ENCODE measurements around the gene FCER1G. TPM values are rescaled to one million over a fixed set of nuclear protein-coding genes. Genes with fewer than 3 reads are reported as not detected.
A peak's percentile ranks its signal among the peaks of the same experiment; 100 is the strongest.

FCER1G gene
- total RNA-seq, 1 donor from 2014 or later = 1.5 TPM

- peak; percentile 62 for DNase-seq (ENCODE audit: low spot score, unreplicated experiment)
- H3K4me1 Mint-ChIP-seq (ENCODE audit: low read depth) = peaks cover 12% of the 10 kb centered on the region
- peaks cover 12% of the 10 kb centered on the region for H3K9me3 Mint-ChIP-seq (ENCODE audit: low read depth)
- peak within 1 kb of the TSS; percentile 63 for H3K27ac Mint-ChIP-seq
- peak within 1 kb of the TSS; percentile 68 for H3K4me3 Mint-ChIP-seq (ENCODE audit: low read depth)
- no peak for TF ChIP-seq CTCF (IDR thresholded peaks at IDR 0.05; ENCODE audit: unreplicated experiment)
- peaks cover 53% of the 10 kb centered on the region for H3K27me3 Mint-ChIP-seq
- peaks cover 8% of the 10 kb centered on the region for H3K36me3 Mint-ChIP-seq (ENCODE audit: insufficient read depth)
Measured at GRCh38 chr1:161258439-161259344, 43.6 kb downstream of the FCER1G start, which contains the start of gene PCP4L1. Gene PCP4L1, plus strand, starts transcription at chr1:161258745. Its CDS starts 230 bp downstream, at chr1:161258975.

GRCh38 chr1:161259345-161259702 lies 44.2 kb downstream of the FCER1G start:
- TF ChIP-seq CTCF (IDR thresholded peaks at IDR 0.05; ENCODE audit: unreplicated experiment) = no peak
- H3K27me3 Mint-ChIP-seq = peaks cover 53% of the 10 kb centered on the region
- no peak for DNase-seq (ENCODE audit: low spot score, unreplicated experiment)
- H3K36me3 Mint-ChIP-seq (ENCODE audit: insufficient read depth) = peaks cover 8% of the 10 kb centered on the region
- peaks cover 12% of the 10 kb centered on the region for H3K4me1 Mint-ChIP-seq (ENCODE audit: low read depth)
- H3K9me3 Mint-ChIP-seq (ENCODE audit: low read depth) = peaks cover 12% of the 10 kb centered on the region
- no peak overlapping the region for H3K27ac Mint-ChIP-seq
- peak overlapping the region; percentile 68 for H3K4me3 Mint-ChIP-seq (ENCODE audit: low read depth)

GRCh38 chr1:161259765-161260164 lies 44.7 kb downstream of the FCER1G start:
- Mint-ChIP-seq H3K9me3 (ENCODE audit: low read depth) (peaks cover 12% of the 10 kb centered on the region), H3K27ac (no peak overlapping the region), H3K36me3 (ENCODE audit: insufficient read depth) (peaks cover 8% of the 10 kb centered on the region), H3K4me3 (ENCODE audit: low read depth) (no peak overlapping the region), H3K4me1 (ENCODE audit: low read depth) (peaks cover 12% of the 10 kb centered on the region), H3K27me3 (peaks cover 53% of the 10 kb centered on the region)
- TF ChIP-seq CTCF (IDR thresholded peaks at IDR 0.05; ENCODE audit: unreplicated experiment) = no peak
- DNase-seq (ENCODE audit: low spot score, unreplicated experiment) = no peak

- Mint-ChIP-seq H3K4me3 (ENCODE audit: low read depth) (no peak overlapping the region), H3K27ac (no peak overlapping the region), H3K9me3 (ENCODE audit: low read depth) (peaks cover 12% of the 10 kb centered on the region), H3K4me1 (ENCODE audit: low read depth) (peaks cover 10% of the 10 kb centered on the region), H3K27me3 (peaks cover 51% of the 10 kb centered on the region), H3K36me3 (ENCODE audit: insufficient read depth) (peaks cover 8% of the 10 kb centered on the region)
- no peak for TF ChIP-seq CTCF (IDR thresholded peaks at IDR 0.05; ENCODE audit: unreplicated experiment)
- DNase-seq (ENCODE audit: low spot score, unreplicated experiment) = no peak
Measured at GRCh38 chr1:161260376-161261260, 45.5 kb downstream of the FCER1G start.

Measured in progenitor cell of endocrine pancreas (in vitro differentiated cells).